Pancreas (tissue), 10 donors: Measurements from ENCODE around the gene SLCO2A1. TPM values are rescaled to one million over a fixed set of nuclear protein-coding genes. Genes with fewer than 3 reads are reported as not detected.

Experiments
- ATAC-seq, 4 donors: fragments of 200-7000 bp; cut with Tn5 transposase; one replicate each; pipeline versions ENCODE4 v1.8.0 to v1.9.1; 2020; ENCODE audit warnings: mild to moderate bottlenecking in 4 of 4, moderate library complexity in 4 of 4
- DNase-seq, 6 donors: peaks; one replicate each; pipeline ENCODE4 v3.0.0-alpha.2; 2020
- FAIRE-seq: peaks from 2 replicates; lab custom pipeline; 2012; peaks lifted over from hg19 to GRCh38; lab: Jason Lieb, UNC
- H3K27ac ChIP-seq, 4 donors: fragments of 200-600 bp; sonication (generic); 1 replicate in 3 of 4; 2 replicates in 1 of 4; pipeline versions ENCODE4 v1.5.0 to v1.8.0; 2020
- H3K27me3 ChIP-seq, 4 donors: fragments of 200-600 bp; one replicate each; pipeline ENCODE4 v1.8.0; 2021
- H3K36me3 ChIP-seq, 3 donors: fragments of 200-600 bp; sonication (generic) in 1 of 3; one replicate each; pipeline versions ENCODE4 v1.5.0 to v1.8.0; 2020 to 2021
- H3K4me1 ChIP-seq, 3 donors: fragments of 200-600 bp; one replicate each; pipeline ENCODE4 v1.8.0; 2021
- H3K4me3 ChIP-seq, 4 donors: fragments of 200-600 bp; sonication (generic) in 2 of 4; one replicate each; pipeline versions ENCODE4 v1.5.0 to v1.8.0; 2020 to 2021
- H3K9me3 ChIP-seq, 4 donors: fragments of 200-600 bp; one replicate each; pipeline ENCODE4 v1.8.0; 2021
- WGBS, 2 donors: extraction: QIAGEN DNeasy Blood & Tissue Kit; methylation state at CpG; one replicate each; pipeline ENCODE4 v1.1.7; 2013; 5-methylcytosine and 5-hydroxymethylcytosine counted together
- intact Hi-C, 3 donors: fragments of 100-400 bp; cut with DNase I; formaldehyde crosslinking; loops; one replicate each; pipeline versions ENCODE4 v1.11.1 to v1.14.2; 2022
- polyA plus RNA-seq, 2 donors: library from polyadenylated mRNA; stranded (reverse); fragments of 200-250 nt; gene quantifications; one replicate each; pipeline ENCODE4 v1.2.3, GENCODE V29; 2013
- total RNA-seq, 6 donors: library from RNA; stranded (reverse); fragmentation: NEBNext Ultra II Directional in 4 of 6; extraction: Animal tissue kit (Norgen Biotek cat#: 25700) in 4 of 6; gene quantifications; one replicate each; pipeline versions ENCODE4 v1.2.1 to v1.2.4, GENCODE V29; 2021 to 2023
- TF ChIP-seq, protein P1 (sequence below), 4 donors: fragments of 200-600 bp; sonication (generic) in 3 of 4; IDR thresholded peaks; one replicate each; pipeline versions ENCODE4 v1.5.0 to v1.8.0; 2021; ENCODE audit warnings: antibody characterized with exemption in 4 of 4
- donor health status: healthy with polysubstance abuse.
- donor health status: DM: no; HTN: no; CAD: no; lungs with moderate emphysema.
- donor health status: DM: no; HTN: no; CAD: no.
- donor health status: control.
- donor health status: control.
- donor health status: Bipolar disorder and iron deficiency.
- donor health status: DM: yes; HTN: yes; CAD: no.
- donor health status: DM: no; HTN: no; CAD: no.
- donor health status: DM: no; HTN: no; CAD: no.
- donor health status: DM: yes; HTN: yes; CAD: no.

SLCO2A1 gene
- total and polyA plus RNA-seq, 8 donors = 4.6 to 17.5 (median 10.4) TPM

- intact Hi-C loops = no loop called here
- no peaks in the 10 kb centered on the region for H3K9me3 ChIP-seq
- no peak for ATAC-seq
- no peaks in the 10 kb centered on the region for H3K36me3 ChIP-seq
- H3K27ac ChIP-seq = no peak overlapping the region
- H3K4me1 ChIP-seq = no peaks in the 10 kb centered on the region
- H3K27me3 ChIP-seq = no peaks in the 10 kb centered on the region
- TF ChIP-seq, protein P1, sequence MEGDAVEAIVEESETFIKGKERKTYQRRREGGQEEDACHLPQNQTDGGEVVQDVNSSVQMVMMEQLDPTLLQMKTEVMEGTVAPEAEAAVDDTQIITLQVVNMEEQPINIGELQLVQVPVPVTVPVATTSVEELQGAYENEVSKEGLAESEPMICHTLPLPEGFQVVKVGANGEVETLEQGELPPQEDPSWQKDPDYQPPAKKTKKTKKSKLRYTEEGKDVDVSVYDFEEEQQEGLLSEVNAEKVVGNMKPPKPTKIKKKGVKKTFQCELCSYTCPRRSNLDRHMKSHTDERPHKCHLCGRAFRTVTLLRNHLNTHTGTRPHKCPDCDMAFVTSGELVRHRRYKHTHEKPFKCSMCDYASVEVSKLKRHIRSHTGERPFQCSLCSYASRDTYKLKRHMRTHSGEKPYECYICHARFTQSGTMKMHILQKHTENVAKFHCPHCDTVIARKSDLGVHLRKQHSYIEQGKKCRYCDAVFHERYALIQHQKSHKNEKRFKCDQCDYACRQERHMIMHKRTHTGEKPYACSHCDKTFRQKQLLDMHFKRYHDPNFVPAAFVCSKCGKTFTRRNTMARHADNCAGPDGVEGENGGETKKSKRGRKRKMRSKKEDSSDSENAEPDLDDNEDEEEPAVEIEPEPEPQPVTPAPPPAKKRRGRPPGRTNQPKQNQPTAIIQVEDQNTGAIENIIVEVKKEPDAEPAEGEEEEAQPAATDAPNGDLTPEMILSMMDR (IDR thresholded peaks at IDR 0.05) = no peak
- H3K4me3 ChIP-seq = no peak overlapping the region
- FAIRE-seq = no peak
- 85 to 90% methylated on average over 4 of the region's 4 CpGs for WGBS, 2 donors
- no peak for DNase-seq
Observed at GRCh38 chr3:134004841-134005240, 24.9 kb downstream of the SLCO2A1 start.

DNA sequence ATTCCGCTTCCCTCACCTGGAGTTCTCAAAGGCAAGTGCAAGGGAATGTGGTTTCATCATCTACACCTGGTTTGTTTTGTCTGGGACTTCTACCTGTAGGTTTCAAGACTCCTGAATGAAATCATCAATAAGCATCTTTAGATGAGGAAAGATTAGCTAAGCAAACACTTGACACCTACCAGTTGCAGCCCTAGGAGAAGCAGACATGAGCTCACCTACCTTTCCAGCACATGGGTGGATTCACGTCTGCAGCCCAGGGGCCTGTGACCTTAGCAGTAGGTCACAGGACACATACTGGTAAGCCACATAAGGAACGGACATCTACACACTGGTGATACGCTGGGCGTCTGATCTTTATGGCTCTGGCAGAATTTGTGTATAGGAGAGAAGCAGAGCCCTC lies 26.7 kb downstream of the SLCO2A1 start:
- Histone ChIP-seq H3K27me3 (no peaks in the 10 kb centered on the region), H3K36me3 (no peaks in the 10 kb centered on the region), H3K4me1 (no peaks in the 10 kb centered on the region), H3K9me3 (no peaks in the 10 kb centered on the region), H3K27ac (no peak overlapping the region), H3K4me3 (no peak overlapping the region)
- WGBS, 2 donors = 86 to 92% methylated on average over 5 of the region's 5 CpGs
- ATAC-seq = no peak
- TF ChIP-seq, protein P1 (IDR thresholded peaks at IDR 0.05) = no peak
- no peak for DNase-seq
- intact Hi-C loops = no loop called here
- FAIRE-seq = no peak

- DNase-seq = no peak
- H3K36me3 ChIP-seq = no peaks in the 10 kb centered on the region
- WGBS, 2 donors = 68 to 78% methylated on average over 1 of the region's 1 CpG
- TF ChIP-seq, protein P1 (IDR thresholded peaks at IDR 0.05) = no peak
- no peaks in the 10 kb centered on the region for H3K27me3 ChIP-seq
- intact Hi-C loops = no loop called here
- FAIRE-seq = no peak
- H3K27ac ChIP-seq = no peak overlapping the region
- H3K9me3 ChIP-seq = no peaks in the 10 kb centered on the region
- peak in 2 of 4 donors; percentile 67 to 82 for ATAC-seq
- no peak overlapping the region for H3K4me3 ChIP-seq
- H3K4me1 ChIP-seq = no peaks in the 10 kb centered on the region
Observed at GRCh38 chr3:134002306-134002705, 27.4 kb downstream of the SLCO2A1 start.

GRCh38 chr3:134001251-134001650 lies 28.5 kb downstream of the SLCO2A1 start:
- intact Hi-C loops = no loop called here
- no peak overlapping the region for H3K27ac ChIP-seq
- FAIRE-seq (no peak), ATAC-seq (no peak), DNase-seq (no peak)
- H3K27me3 ChIP-seq = no peaks in the 10 kb centered on the region
- no peaks in the 10 kb centered on the region for H3K4me1 ChIP-seq
- H3K4me3 ChIP-seq = no peak overlapping the region
- WGBS, 2 donors = 75 to 86% methylated on average over 5 of the region's 5 CpGs
- H3K9me3 ChIP-seq = no peaks in the 10 kb centered on the region
- H3K36me3 ChIP-seq = no peaks in the 10 kb centered on the region
- TF ChIP-seq, protein P1 (IDR thresholded peaks at IDR 0.05) = no peak

- no peaks in the 10 kb centered on the region for H3K4me1 ChIP-seq
- TF ChIP-seq, protein P1 (IDR thresholded peaks at IDR 0.05) = no peak
- no peaks in the 10 kb centered on the region for H3K9me3 ChIP-seq
- no peak overlapping the region for H3K27ac ChIP-seq
- DNase-seq = no peak
- no peak overlapping the region for H3K4me3 ChIP-seq
- intact Hi-C loops = no loop called here
- no peaks in the 10 kb centered on the region for H3K27me3 ChIP-seq
- no peak for ATAC-seq
- no peaks in the 10 kb centered on the region for H3K36me3 ChIP-seq
- WGBS, 2 donors = 69 to 76% methylated on average over 13 of the region's 13 CpGs
- no peak for FAIRE-seq
Observed at GRCh38 chr3:133999891-134000685, 29.6 kb downstream of the SLCO2A1 start.
